ENCODE measurements around the gene TAS2R8.
"Not testable (repeated sequence)": the region's sequence is repeated elsewhere in the genome, so short reads cannot be mapped to it uniquely, and the experiment has no call there.

Gene TAS2R8

GRCh38 chr12:10811883-10812536 lies 4.9 kb upstream of the TAS2R8 start:
- no peak overlapping the region for H3K27ac ChIP-seq (ENCODE audit: low read depth, low read length)
- H3K9ac ChIP-seq (ENCODE audit: low read depth, low read length), result no peak overlapping the region
- H3K36me3 ChIP-seq (ENCODE audit: control insufficient read depth, insufficient read depth, low read length), result no peaks in the 10 kb centered on the region
- no peaks in the 10 kb centered on the region for H3K27me3 ChIP-seq (ENCODE audit: control insufficient read depth, insufficient read depth, low read length)
- H3K9me3 ChIP-seq (ENCODE audit: control insufficient read depth, insufficient read depth, low read length), result no peaks in the 10 kb centered on the region
- peaks cover 8% of the 10 kb centered on the region for H3K4me1 ChIP-seq (ENCODE audit: control insufficient read depth, insufficient read depth, low read length)
- no peak overlapping the region for H3K4me3 ChIP-seq (ENCODE audit: low read depth, low read length)

GRCh38 chr12:10810068-10810467 lies 3.0 kb upstream of the TAS2R8 start, which contains the start of gene TAS2R9:
Gene TAS2R9, minus strand, starts transcription at chr12:10810168. Its CDS starts 93 bp downstream, at chr12:10810075.
- no peak within 1 kb of the TSS for H3K27ac ChIP-seq (ENCODE audit: low read depth, low read length)
- no peaks in the 10 kb centered on the region for H3K27me3 ChIP-seq (ENCODE audit: control insufficient read depth, insufficient read depth, low read length)
- no peaks in the 10 kb centered on the region for H3K9me3 ChIP-seq (ENCODE audit: control insufficient read depth, insufficient read depth, low read length)
- no peak within 1 kb of the TSS for H3K9ac ChIP-seq (ENCODE audit: low read depth, low read length)
- no peak within 1 kb of the TSS for H3K4me3 ChIP-seq (ENCODE audit: low read depth, low read length)
- H3K36me3 ChIP-seq (ENCODE audit: control insufficient read depth, insufficient read depth, low read length), result no peaks in the 10 kb centered on the region
- peaks cover 8% of the 10 kb centered on the region for H3K4me1 ChIP-seq (ENCODE audit: control insufficient read depth, insufficient read depth, low read length)

GRCh38 chr12:10802587-10802986 lies 4.5 kb downstream of the TAS2R8 start, which contains the start of gene TAS2R7:
Gene TAS2R7, minus strand, starts transcription at chr12:10802627. Its CDS starts 57 bp downstream, at chr12:10802570.
- Histone ChIP-seq H3K9ac (ENCODE audit: low read depth, low read length) (no peak within 1 kb of the TSS), H3K4me3 (ENCODE audit: low read depth, low read length) (no peak within 1 kb of the TSS), H3K9me3 (ENCODE audit: control insufficient read depth, insufficient read depth, low read length) (no peaks in the 10 kb centered on the region), H3K36me3 (ENCODE audit: control insufficient read depth, insufficient read depth, low read length) (no peaks in the 10 kb centered on the region), H3K27me3 (ENCODE audit: control insufficient read depth, insufficient read depth, low read length) (no peaks in the 10 kb centered on the region), H3K27ac (ENCODE audit: low read depth, low read length) (peak within 1 kb of the TSS; percentile 59), H3K4me1 (ENCODE audit: control insufficient read depth, insufficient read depth, low read length) (peaks cover 24% of the 10 kb centered on the region)

- Histone ChIP-seq H3K27ac (ENCODE audit: low read depth, low read length) (peak overlapping the region; percentile 59), H3K4me1 (ENCODE audit: control insufficient read depth, insufficient read depth, low read length) (peaks cover 24% of the 10 kb centered on the region), H3K27me3 (ENCODE audit: control insufficient read depth, insufficient read depth, low read length) (no peaks in the 10 kb centered on the region), H3K9me3 (ENCODE audit: control insufficient read depth, insufficient read depth, low read length) (no peaks in the 10 kb centered on the region), H3K4me3 (ENCODE audit: low read depth, low read length) (no peak overlapping the region), H3K9ac (ENCODE audit: low read depth, low read length) (no peak overlapping the region), H3K36me3 (ENCODE audit: control insufficient read depth, insufficient read depth, low read length) (no peaks in the 10 kb centered on the region)
These were observed 5.3 kb downstream of the TAS2R8 start for GRCh38 chr12:10801741-10802140.

- Histone ChIP-seq H3K27ac (ENCODE audit: low read depth, low read length) (no peak overlapping the region), H3K9ac (ENCODE audit: low read depth, low read length) (no peak overlapping the region), H3K36me3 (ENCODE audit: control insufficient read depth, insufficient read depth, low read length) (no peaks in the 10 kb centered on the region), H3K4me3 (ENCODE audit: low read depth, low read length) (no peak overlapping the region), H3K4me1 (ENCODE audit: control insufficient read depth, insufficient read depth, low read length) (peaks cover 8% of the 10 kb centered on the region; the same call in 1 of the 2 replicates), H3K9me3 (ENCODE audit: control insufficient read depth, insufficient read depth, low read length) (no peaks in the 10 kb centered on the region; the same call in 1 of the 2 replicates), H3K27me3 (ENCODE audit: control insufficient read depth, insufficient read depth, low read length) (no peaks in the 10 kb centered on the region)
These were observed 12.9 kb downstream of the TAS2R8 start for GRCh38 chr12:10794222-10794621.

- not testable (repeated sequence) for H3K4me3 ChIP-seq (ENCODE audit: low read depth, low read length); H3K9me3 ChIP-seq (ENCODE audit: control insufficient read depth, insufficient read depth, low read length); H3K27me3 ChIP-seq (ENCODE audit: control insufficient read depth, insufficient read depth, low read length); H3K27ac ChIP-seq (ENCODE audit: low read depth, low read length); H3K36me3 ChIP-seq (ENCODE audit: control insufficient read depth, insufficient read depth, low read length); H3K9ac ChIP-seq (ENCODE audit: low read depth, low read length); H3K4me1 ChIP-seq (ENCODE audit: control insufficient read depth, insufficient read depth, low read length)
These were observed 15.3 kb downstream of the TAS2R8 start for GRCh38 chr12:10791769-10792168.

GRCh38 chr12:10783252-10783651 lies 23.8 kb downstream of the TAS2R8 start:
- no peak overlapping the region for H3K9ac ChIP-seq (ENCODE audit: low read depth, low read length)
- H3K36me3 ChIP-seq (ENCODE audit: control insufficient read depth, insufficient read depth, low read length), result no peaks in the 10 kb centered on the region
- H3K27ac ChIP-seq (ENCODE audit: low read depth, low read length), result no peak overlapping the region
- no peaks in the 10 kb centered on the region for H3K4me1 ChIP-seq (ENCODE audit: control insufficient read depth, insufficient read depth, low read length)
- H3K9me3 ChIP-seq (ENCODE audit: control insufficient read depth, insufficient read depth, low read length), result no peaks in the 10 kb centered on the region
- H3K4me3 ChIP-seq (ENCODE audit: low read depth, low read length), result no peak overlapping the region
- no peaks in the 10 kb centered on the region for H3K27me3 ChIP-seq (ENCODE audit: control insufficient read depth, insufficient read depth, low read length)

- no peak overlapping the region for H3K9ac ChIP-seq (ENCODE audit: low read depth, low read length)
- no peaks in the 10 kb centered on the region for H3K4me1 ChIP-seq (ENCODE audit: control insufficient read depth, insufficient read depth, low read length)
- H3K9me3 ChIP-seq (ENCODE audit: control insufficient read depth, insufficient read depth, low read length), result no peaks in the 10 kb centered on the region
- H3K27me3 ChIP-seq (ENCODE audit: control insufficient read depth, insufficient read depth, low read length), result no peaks in the 10 kb centered on the region
- no peaks in the 10 kb centered on the region for H3K36me3 ChIP-seq (ENCODE audit: control insufficient read depth, insufficient read depth, low read length)
- no peak overlapping the region for H3K27ac ChIP-seq (ENCODE audit: low read depth, low read length)
- no peak overlapping the region for H3K4me3 ChIP-seq (ENCODE audit: low read depth, low read length)
These were observed 28.0 kb downstream of the TAS2R8 start for GRCh38 chr12:10779103-10779502.

GRCh38 chr12:10771132-10771733 lies 35.9 kb downstream of the TAS2R8 start:
- no peak overlapping the region for H3K27ac ChIP-seq (ENCODE audit: low read depth, low read length)
- H3K36me3 ChIP-seq (ENCODE audit: control insufficient read depth, insufficient read depth, low read length), result no peaks in the 10 kb centered on the region
- no peak overlapping the region for H3K4me3 ChIP-seq (ENCODE audit: low read depth, low read length)
- no peaks in the 10 kb centered on the region for H3K9me3 ChIP-seq (ENCODE audit: control insufficient read depth, insufficient read depth, low read length)
- no peaks in the 10 kb centered on the region for H3K4me1 ChIP-seq (ENCODE audit: control insufficient read depth, insufficient read depth, low read length)
- H3K27me3 ChIP-seq (ENCODE audit: control insufficient read depth, insufficient read depth, low read length), result no peaks in the 10 kb centered on the region
- no peak overlapping the region for H3K9ac ChIP-seq (ENCODE audit: low read depth, low read length)

GRCh38 chr12:10759657-10760056 lies 47.4 kb downstream of the TAS2R8 start:
- no peaks in the 10 kb centered on the region for H3K36me3 ChIP-seq (ENCODE audit: control insufficient read depth, insufficient read depth, low read length)
- H3K9ac ChIP-seq (ENCODE audit: low read depth, low read length), result no peak overlapping the region
- no peaks in the 10 kb centered on the region; the same call in 1 of the 2 replicates for H3K27me3 ChIP-seq (ENCODE audit: control insufficient read depth, insufficient read depth, low read length)
- peaks cover 20% of the 10 kb centered on the region for H3K9me3 ChIP-seq (ENCODE audit: control insufficient read depth, insufficient read depth, low read length)
- H3K4me3 ChIP-seq (ENCODE audit: low read depth, low read length), result no peak overlapping the region
- no peaks in the 10 kb centered on the region for H3K4me1 ChIP-seq (ENCODE audit: control insufficient read depth, insufficient read depth, low read length)
- H3K27ac ChIP-seq (ENCODE audit: low read depth, low read length), result no peak overlapping the region

- H3K4me3 ChIP-seq (ENCODE audit: low read depth, low read length), result no peak overlapping the region
- no peak overlapping the region for H3K9ac ChIP-seq (ENCODE audit: low read depth, low read length)
- H3K9me3 ChIP-seq (ENCODE audit: control insufficient read depth, insufficient read depth, low read length), result peaks cover 20% of the 10 kb centered on the region
- H3K27me3 ChIP-seq (ENCODE audit: control insufficient read depth, insufficient read depth, low read length), result no peaks in the 10 kb centered on the region; the same call in 1 of the 2 replicates
- no peaks in the 10 kb centered on the region for H3K4me1 ChIP-seq (ENCODE audit: control insufficient read depth, insufficient read depth, low read length)
- no peaks in the 10 kb centered on the region for H3K36me3 ChIP-seq (ENCODE audit: control insufficient read depth, insufficient read depth, low read length)
- no peak overlapping the region for H3K27ac ChIP-seq (ENCODE audit: low read depth, low read length)
These were observed 50.9 kb downstream of the TAS2R8 start for GRCh38 chr12:10756194-10756593.

Data from HUES48 (cell line).